Fibroblast of the aortic adventitia (primary cell): Measurements from ENCODE around the gene RAE1. TPM values are rescaled to one million over a fixed set of nuclear protein-coding genes. Genes with fewer than 3 reads are reported as not detected.

Source experiments
- DNase-seq: peaks from one replicate; pipeline ENCODE4 v3.0.0-alpha.2; 2010; ENCODE audit warnings: low read depth
- H3K4me3 ChIP-seq: 2 replicates; pipeline ENCODE4 v1.5.1; 2011; ENCODE audit warnings: low read depth, mild to moderate bottlenecking, control low read depth, low read length, moderate library complexity
- total RNA-seq: library from RNA; depleted of rRNA; stranded (reverse); fragments of >200 nt; gene quantifications from 2 replicates; pipeline ENCODE4 v1.2.3, GENCODE V29; 2012; ENCODE audit warnings: low replicate concordance
- TF ChIP-seq, protein P1 (sequence below): IDR thresholded peaks from 2 replicates; pipeline ENCODE4 v1.5.1; 2011; ENCODE audit warnings: mild to moderate bottlenecking, low read length, control low read depth, inconsistent platforms; ENCODE audit not compliant: insufficient read depth

RAE1 gene
- total RNA-seq, 1 donor, result 24.8 TPM

DNA sequence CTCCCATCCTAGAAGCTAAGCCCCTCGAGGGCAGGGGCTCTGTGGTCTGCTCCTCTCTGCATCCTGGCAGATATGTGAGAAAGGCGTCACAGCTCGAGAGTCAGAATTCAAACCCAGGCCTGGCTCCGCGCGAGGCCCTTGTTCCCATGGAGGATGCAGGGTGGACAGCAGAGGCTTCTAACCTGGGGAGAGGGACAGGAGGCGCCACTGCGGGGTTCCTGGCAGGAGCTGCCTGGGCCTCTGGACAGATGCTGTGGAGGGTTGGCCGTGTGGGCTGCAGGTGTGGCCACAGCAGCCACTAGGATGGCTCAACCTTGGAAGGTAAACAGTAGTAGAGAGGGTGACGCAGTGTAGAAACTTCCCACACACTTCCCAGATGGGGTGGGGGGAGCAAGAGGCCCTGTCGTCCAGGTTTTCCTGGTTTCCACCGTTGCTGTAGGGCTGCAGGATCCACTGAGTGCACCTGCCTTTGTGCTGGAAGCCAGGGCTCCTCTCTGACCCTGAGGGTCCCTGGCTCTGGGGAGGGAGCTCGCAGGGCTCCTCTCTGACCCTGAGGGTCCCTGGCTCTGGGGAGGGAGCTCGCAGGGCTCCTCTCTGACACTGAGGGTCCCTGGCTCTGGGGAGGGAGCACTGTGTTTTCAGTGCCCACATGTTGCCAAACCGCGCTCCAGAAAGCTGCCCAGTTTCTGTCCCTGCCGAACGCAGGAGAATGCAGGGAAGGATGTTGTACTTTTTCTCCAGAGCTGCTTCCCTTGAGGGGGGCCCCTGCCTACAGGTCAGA, 54.4 kb downstream of the RAE1 start:
- TF ChIP-seq, protein P1, sequence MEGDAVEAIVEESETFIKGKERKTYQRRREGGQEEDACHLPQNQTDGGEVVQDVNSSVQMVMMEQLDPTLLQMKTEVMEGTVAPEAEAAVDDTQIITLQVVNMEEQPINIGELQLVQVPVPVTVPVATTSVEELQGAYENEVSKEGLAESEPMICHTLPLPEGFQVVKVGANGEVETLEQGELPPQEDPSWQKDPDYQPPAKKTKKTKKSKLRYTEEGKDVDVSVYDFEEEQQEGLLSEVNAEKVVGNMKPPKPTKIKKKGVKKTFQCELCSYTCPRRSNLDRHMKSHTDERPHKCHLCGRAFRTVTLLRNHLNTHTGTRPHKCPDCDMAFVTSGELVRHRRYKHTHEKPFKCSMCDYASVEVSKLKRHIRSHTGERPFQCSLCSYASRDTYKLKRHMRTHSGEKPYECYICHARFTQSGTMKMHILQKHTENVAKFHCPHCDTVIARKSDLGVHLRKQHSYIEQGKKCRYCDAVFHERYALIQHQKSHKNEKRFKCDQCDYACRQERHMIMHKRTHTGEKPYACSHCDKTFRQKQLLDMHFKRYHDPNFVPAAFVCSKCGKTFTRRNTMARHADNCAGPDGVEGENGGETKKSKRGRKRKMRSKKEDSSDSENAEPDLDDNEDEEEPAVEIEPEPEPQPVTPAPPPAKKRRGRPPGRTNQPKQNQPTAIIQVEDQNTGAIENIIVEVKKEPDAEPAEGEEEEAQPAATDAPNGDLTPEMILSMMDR, result no peak
- no peak for DNase-seq

DNA sequence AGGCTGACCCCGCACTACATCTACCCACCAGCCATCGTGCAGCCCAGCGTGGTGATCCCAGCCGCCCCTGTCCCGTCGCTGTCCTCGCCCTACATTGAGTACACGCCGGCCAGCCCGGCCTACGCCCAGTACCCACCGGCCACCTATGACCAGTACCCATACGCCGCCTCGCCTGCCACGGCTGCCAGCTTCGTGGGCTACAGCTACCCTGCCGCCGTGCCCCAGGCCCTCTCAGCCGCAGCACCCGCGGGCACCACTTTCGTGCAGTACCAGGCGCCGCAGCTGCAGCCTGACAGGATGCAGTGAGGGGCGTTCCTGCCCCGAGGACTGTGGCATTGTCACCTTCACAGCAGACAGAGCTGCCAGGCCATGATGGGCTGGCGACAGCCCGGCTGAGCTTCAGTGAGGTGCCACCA, 56.5 kb downstream of the RAE1 start:
- no peak overlapping the region for H3K4me3 ChIP-seq
- no peak for DNase-seq
- TF ChIP-seq, protein P1, result no peak

More for the DNA sequence above, 54.4 kb downstream of the RAE1 start:
- H3K4me3 ChIP-seq, result no peak overlapping the region

DNA sequence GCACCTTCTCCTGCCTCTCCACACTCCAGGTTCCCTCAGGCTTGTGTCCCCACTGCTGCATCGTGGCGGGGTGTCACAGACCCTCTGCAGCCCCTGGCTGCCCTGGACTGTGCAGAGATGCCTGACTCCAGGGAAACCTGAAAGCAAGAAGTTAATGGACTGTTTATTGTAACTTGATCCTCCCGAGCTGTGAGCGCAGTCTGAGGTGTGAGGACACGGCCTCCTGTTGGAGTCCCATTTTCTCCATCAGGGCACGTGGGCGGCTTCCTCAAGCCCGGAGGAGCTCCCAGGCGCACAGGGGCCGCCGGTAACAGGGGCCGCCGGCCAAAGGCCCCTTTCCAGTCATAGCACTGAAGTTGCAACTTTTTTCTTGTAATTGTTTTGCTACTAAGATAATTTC, 57.1 kb downstream of the RAE1 start:
- H3K4me3 ChIP-seq, result no peak overlapping the region
- no peak for DNase-seq
- TF ChIP-seq, protein P1, result no peak

DNA sequence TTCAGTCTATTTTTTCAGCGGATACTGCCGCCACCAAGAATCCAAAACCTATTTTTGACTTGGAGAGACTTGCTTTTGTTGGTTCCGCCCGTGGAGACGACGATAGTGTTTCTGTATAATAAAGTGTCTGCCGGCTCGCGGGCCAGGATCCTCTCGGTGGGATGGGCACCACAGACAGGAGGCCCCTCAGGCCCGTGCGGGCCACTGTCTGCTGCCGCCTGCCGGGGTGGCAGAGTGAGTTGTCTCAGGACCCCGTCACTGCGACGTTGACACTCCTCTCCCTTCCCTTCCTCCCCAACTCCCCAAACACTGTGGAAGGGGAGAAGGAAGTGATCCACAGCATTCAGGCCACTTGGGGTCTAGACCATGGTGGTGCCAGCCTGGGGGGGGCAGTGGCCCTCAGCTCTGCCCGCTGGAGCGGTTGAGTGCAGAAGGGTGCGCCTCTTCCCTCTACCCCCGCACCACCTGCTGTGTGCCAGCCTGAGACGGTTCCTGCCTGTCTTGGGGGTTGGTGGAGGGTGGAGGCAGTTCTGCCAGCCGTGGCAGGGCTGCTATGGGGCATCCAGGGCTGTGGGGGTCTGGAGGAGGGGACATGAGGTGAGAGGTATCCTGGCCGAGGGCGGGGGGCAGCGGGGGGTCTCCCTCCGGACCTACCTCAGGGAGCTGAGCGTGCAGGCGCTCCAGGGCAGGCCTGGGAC, 57.6 kb downstream of the RAE1 start:
- H3K4me3 ChIP-seq, result no peak overlapping the region
- TF ChIP-seq, protein P1, result no peak
- DNase-seq, result no peak

DNA sequence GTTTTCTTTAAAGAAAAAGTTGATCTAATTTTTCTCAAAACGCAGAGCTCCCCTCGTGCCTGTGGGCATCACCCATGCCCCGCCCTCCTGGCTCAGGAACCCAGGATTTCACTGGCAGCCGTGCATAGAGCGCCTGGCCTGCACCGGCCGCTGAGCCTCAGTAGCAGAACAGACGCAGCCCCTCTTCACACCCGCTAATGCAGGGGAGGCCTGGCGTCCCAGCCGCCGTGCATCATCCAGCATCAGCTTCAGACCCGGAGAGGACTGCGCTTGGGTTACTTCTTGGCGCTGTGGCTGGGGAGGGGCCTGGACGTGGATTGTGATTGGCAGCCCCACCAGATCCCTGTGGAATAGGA, 58.2 kb downstream of the RAE1 start:
- TF ChIP-seq, protein P1, result no peak
- no peak for DNase-seq
- no peak overlapping the region for H3K4me3 ChIP-seq

DNA sequence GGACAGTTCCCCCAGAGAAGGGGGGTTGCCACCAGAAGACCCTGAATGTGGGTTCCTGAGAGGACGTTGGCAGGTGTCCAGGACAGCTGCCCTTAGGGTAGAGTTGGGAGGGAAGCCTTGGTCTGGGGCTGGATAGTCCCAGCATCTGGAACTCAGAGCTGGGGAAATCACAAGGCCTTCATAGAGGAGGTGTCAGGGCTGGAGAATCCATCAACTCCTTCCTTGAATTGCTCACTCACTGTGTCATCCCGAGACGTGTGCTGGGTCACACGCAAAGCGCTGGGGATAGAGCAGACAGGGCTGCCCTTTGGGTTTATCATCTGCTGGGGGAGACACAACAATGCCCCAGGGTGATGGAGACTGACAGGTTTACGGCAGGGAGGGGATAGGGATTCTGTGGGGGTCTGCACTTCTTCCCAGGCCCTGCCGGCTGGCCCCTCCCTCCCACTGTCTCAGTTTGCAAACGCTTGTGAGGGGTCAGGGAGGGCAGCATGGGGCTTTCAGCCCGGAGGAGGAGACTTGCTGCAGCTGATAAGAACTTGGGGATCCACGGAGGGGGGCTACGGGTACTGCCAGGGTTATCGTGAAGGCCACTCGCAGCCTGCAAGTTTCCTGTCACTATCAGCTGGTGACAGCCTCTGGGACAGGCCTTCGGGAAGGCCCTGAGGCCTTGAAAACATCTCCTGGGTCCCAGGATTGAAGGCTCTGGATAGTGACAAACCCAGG, 58.8 kb downstream of the RAE1 start:
- TF ChIP-seq, protein P1, result no peak
- H3K4me3 ChIP-seq, result no peak overlapping the region
- DNase-seq, result no peak
